ENCODE measurements around the gene HHLA2.
"Not testable (repeated sequence)": the region's sequence is repeated elsewhere in the genome, so short reads cannot be mapped to it uniquely, and the experiment has no call there.

The HHLA2 gene

GRCh38 chr3:108296239-108296638 lies at the start of gene HHLA2:
Gene HHLA2 (plus strand): TSS chr3:108296548. CDS start chr3:108351814, 55,266 bp downstream.
- DNase-seq: no peak

- no peak for DNase-seq
These were observed 45.7 kb upstream of the HHLA2 start for GRCh38 chr3:108250626-108251025.

- DNase-seq: no peak
These were observed 45.1 kb upstream of the HHLA2 start for GRCh38 chr3:108251265-108251664.

- no peak for DNase-seq
These were observed 44.5 kb upstream of the HHLA2 start for GRCh38 chr3:108251844-108252243.

- DNase-seq: no peak
These were observed 41.2 kb upstream of the HHLA2 start for GRCh38 chr3:108255131-108255530.

- not testable (repeated sequence) for DNase-seq
These were observed 31.6 kb upstream of the HHLA2 start for GRCh38 chr3:108264534-108265298.

GRCh38 chr3:108268235-108268634 lies 28.1 kb upstream of the HHLA2 start:
- DNase-seq: not testable (repeated sequence)

GRCh38 chr3:108271626-108272025 lies 24.7 kb upstream of the HHLA2 start:
- DNase-seq: no peak

- DNase-seq: not testable (repeated sequence)
These were observed 17.3 kb upstream of the HHLA2 start for GRCh38 chr3:108279066-108279465.

- no peak for DNase-seq
These were observed 15.9 kb upstream of the HHLA2 start for GRCh38 chr3:108280476-108280875.

GRCh38 chr3:108281670-108282069 lies 14.7 kb upstream of the HHLA2 start:
- DNase-seq: no peak

GRCh38 chr3:108283006-108283405 lies 13.3 kb upstream of the HHLA2 start:
- DNase-seq: no peak

GRCh38 chr3:108283989-108284388 lies 12.4 kb upstream of the HHLA2 start:
- no peak for DNase-seq

- no peak for DNase-seq
These were observed 11.2 kb upstream of the HHLA2 start for GRCh38 chr3:108285176-108285575.

- DNase-seq: no peak
These were observed 9.2 kb upstream of the HHLA2 start for GRCh38 chr3:108287146-108287545.

- not testable (repeated sequence) for DNase-seq
These were observed 8.2 kb upstream of the HHLA2 start for GRCh38 chr3:108288193-108288592.

- DNase-seq: no peak
These were observed 7.2 kb upstream of the HHLA2 start for GRCh38 chr3:108289159-108289558.

- no peak for DNase-seq
These were observed 3.9 kb upstream of the HHLA2 start for GRCh38 chr3:108292450-108292849.

- DNase-seq: no peak
These were observed 3.4 kb upstream of the HHLA2 start for GRCh38 chr3:108292905-108293328.

- DNase-seq: no peak
These were observed 2.5 kb upstream of the HHLA2 start for GRCh38 chr3:108293858-108294257.

- DNase-seq: no peak
These were observed 750 bp upstream of the HHLA2 start for GRCh38 chr3:108295421-108296175.

- DNase-seq: no peak
These were observed 1.3 kb downstream of the HHLA2 start for GRCh38 chr3:108297647-108298046.

- DNase-seq: no peak
These were observed 1.7 kb downstream of the HHLA2 start for GRCh38 chr3:108298056-108298455.
